Astrocyte (in vitro differentiated cells and primary cell): Measurements from ENCODE around the gene NUP133.

ENCODE experiments used
- CTCF ChIP-seq: IDR thresholded peaks from 2 replicates; pipeline ENCODE4 v1.5.1; 2011; ENCODE audit warnings: low read depth, mild to moderate bottlenecking, inconsistent platforms, low read length, moderate library complexity; ENCODE audit not compliant: insufficient read depth
- EZH2 ChIP-seq: IDR thresholded peaks from 2 replicates; pipeline ENCODE4 v1.6.1; 2012; ENCODE audit warnings: mild to moderate bottlenecking, low read length, inconsistent platforms; ENCODE audit not compliant: insufficient read depth

GRCh38 chr1:229410370-229410691 is 97.8 kb downstream of the NUP133 start:
- TF ChIP-seq EZH2 (no peak), CTCF (no peak)
